Activated CD8-positive, alpha-beta memory T cell treated with anti-CD3 and anti-CD28 coated beads for 48 hours (primary cell): ENCODE measurements around the gene PDLIM3.
"Not testable (repeated sequence)": the region's sequence is repeated elsewhere in the genome, so short reads cannot be mapped to it uniquely, and the experiment has no call there.

Experiments
- DNase-seq, 3 experiments: peaks; one replicate each; pipeline ENCODE4 v3.0.0-alpha.2; 2020; ENCODE audit warnings: low read depth in 2 of 3, low spot score in 2 of 3

Gene PDLIM3, protein sequence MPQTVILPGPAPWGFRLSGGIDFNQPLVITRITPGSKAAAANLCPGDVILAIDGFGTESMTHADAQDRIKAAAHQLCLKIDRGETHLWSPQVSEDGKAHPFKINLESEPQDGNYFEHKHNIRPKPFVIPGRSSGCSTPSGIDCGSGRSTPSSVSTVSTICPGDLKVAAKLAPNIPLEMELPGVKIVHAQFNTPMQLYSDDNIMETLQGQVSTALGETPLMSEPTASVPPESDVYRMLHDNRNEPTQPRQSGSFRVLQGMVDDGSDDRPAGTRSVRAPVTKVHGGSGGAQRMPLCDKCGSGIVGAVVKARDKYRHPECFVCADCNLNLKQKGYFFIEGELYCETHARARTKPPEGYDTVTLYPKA

DNA sequence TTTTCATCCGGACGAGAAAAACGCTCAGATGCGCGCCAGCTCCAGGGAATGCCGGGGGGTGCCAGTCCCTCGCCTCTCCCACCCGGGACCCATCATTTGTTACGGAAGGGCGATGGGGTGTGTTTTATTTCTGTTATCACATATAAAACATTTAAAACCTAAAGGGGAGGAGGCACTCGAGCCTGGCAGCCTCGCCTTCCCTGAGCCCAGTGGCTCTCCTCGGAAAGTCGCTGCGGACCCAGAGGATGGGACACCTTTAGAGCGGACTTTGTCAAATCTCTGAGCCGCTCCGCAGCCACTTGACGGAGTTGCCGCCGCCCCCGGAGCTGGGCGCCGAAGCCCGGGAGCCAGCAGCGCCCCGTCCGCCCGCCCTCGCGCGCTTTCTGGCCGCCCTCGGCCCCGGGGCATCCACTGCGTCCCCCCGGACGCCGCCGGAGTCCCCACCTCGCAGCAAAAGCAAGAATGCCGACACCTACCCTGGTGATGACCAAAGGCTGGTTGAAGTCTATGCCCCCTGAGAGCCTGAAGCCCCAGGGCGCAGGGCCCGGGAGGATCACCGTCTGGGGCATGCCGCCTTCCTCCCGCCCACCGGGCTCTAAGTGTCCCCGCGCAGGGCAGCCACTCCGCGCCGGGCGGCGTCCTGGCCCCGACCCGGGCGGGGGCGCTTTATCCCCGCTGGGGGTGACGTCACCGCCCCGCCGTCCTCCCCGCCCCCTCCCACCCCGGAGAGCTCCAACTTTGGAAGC, at the start of gene PDLIM3:
TSS of gene PDLIM3 (minus strand) at position 642 of the 746 bp plus-strand sequence. CDS start at position 569, 73 bp downstream.
- no peak for DNase-seq

DNA sequence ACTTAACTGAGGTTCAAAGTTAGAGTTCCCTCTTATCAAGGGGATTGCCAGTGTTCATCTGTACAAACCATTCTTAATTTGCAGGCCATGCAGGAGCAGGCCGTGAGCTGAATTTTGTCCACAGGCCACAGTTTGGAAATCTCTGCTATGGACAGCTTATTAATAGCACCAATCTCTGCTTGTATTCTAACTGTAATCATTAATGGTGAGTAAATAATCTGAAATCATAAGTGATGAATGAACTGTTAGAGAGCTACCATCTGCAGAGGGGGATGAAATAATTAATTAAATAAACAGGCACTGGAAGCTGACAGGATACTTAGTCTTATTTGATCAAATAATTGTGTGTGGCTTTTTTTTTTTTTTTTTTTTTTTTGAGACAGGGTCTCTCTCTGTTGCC, 48.5 kb upstream of the PDLIM3 start:
- no peak for DNase-seq

DNA sequence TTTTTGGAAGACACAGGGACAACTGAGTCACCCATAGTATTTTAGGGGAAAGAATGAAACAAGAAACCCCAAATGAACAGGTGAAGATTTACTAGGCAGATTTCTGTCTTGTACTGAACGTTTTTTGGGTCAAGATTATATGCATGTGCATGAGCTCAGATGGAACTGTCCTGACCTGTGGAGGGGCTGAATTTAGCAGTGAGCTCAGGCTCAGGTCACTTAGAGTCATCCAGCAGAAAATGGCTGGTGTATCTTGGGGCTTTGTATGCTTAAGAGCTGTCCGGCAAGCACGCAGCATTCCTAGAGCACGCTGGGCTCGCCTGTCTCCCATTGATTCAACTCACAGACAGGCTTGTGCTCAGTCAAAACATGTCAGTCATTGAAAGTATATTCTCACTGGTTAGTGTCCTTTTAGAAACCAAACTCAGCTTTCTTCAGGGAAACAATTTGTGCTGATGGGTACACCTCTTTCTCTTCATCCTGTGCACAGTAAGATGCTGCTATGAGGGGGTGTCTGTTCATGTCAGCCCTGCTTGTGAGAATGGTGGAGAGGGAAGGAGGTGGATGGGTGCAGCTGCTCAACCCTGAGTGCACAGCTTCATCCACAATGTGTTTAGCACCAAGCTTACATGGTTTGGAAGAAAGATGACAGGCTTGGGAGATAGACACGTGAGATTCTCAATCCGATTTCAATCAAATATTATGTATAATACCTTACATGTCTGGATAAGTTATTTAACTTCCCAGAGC, 47.5 kb upstream of the PDLIM3 start:
- DNase-seq: no peak

DNA sequence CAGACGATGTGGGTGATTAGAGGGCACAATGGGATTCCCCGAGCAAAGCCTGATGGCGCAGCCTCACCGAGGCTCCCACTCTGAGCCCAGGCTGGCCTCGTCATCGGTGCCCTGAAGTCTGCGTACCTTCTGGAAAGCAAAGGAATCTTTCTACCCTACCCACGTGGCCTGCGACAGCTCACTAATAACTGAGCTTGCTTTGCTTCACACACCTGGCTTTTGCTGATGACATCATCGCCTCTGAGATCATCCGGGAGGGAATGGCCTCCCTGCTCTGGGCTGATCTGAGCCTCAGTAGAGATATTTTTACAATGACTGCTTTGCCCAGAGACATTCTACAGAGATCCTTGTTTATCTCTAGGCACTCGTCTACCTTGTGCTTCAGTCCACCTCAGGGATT, 45.4 kb upstream of the PDLIM3 start:
- no peak for DNase-seq

DNA sequence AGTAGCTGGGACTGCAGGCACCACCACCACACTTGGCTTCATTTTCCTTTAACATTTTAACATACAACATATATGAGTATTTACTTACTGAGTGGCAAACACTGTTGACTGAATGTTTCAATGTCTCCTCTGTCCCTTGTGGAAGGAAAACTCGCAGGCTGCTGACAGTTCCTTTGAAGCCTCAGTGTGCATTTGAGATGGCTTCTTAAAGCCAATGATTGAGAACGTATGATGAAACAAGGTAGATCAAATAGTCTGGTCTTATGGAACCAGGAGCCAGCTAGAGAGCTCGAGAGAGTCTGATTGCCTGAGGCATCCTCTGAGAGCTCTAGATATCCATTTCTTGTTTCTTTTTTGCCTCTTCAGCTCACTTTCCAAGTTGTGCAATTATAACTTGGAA, 43.0 kb upstream of the PDLIM3 start:
- DNase-seq: no peak

DNA sequence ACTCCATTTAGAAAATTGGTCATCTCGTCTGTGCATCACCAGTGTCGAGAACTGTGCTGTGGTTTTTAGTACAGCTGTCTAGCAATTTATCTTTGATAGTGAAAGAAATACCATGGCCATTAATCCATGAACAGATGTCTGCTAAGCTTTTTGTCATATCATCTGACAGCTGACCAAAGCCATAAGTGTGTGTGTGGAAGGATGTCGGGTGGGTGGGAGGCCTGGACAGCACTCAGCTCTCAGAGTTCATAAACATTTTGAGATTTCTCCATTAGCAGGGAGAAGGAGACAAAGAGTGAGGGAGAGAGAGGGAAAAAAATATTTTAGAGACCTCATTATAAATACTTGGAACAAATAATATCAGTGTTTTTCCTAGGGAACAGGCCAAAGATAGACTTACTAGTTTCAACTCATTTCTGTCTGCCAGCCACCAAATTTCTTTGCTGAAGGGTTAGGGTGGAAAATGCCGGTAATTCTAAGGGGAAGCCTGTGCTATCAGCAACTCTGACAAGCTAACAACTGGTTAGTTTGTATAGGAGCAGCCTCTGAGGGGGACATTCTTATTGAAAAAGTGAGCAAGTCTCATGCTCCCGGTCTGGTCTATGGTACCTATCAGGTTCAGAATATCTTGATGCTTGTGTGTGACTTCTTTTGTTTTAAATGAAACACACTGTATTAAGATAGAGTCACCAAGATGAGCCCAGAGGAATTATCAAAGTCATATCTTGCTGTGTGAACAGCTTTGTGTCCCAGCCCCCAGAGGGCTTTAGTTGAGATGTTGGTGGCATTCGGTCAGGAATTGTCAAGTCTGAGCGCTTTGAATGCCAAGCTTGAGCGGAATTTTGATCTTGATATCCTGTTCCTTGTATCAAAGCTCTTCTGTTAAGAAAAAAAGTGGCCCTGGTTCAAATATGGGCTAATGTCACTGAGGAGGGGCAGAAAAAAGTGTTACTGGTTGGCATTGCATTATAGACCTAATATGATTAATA, 41.9 kb upstream of the PDLIM3 start:
- no peak for DNase-seq

DNA sequence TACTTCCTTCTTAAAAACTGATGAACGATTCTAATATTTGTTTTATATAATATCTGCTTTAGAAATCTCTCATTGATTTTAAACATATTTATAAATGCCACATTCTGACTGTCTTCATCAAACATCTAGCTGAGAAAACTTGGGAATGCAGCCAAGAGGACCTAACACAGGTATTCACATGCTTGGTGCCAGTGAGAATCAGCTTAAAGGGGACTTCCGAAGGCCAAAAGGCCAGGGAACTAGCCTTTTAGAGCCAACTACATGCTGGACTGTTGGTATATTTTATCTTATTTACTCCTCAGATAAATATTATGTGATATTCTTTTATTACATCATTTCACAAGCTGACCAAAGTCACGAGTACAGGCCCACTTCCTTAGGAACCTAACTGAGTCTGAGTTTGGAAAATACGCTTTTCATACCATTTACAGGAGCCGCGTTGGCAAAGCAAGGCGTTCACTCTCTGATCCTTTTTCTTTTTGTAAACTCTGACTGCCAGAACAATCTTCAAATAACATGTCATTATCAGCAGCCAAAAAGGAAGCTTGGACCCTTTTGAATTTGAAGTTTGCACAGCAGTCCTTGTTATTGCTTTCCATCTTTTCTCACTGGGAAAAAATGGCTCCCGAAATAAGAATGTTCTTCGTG, 41.1 kb upstream of the PDLIM3 start:
- no peak for DNase-seq

DNA sequence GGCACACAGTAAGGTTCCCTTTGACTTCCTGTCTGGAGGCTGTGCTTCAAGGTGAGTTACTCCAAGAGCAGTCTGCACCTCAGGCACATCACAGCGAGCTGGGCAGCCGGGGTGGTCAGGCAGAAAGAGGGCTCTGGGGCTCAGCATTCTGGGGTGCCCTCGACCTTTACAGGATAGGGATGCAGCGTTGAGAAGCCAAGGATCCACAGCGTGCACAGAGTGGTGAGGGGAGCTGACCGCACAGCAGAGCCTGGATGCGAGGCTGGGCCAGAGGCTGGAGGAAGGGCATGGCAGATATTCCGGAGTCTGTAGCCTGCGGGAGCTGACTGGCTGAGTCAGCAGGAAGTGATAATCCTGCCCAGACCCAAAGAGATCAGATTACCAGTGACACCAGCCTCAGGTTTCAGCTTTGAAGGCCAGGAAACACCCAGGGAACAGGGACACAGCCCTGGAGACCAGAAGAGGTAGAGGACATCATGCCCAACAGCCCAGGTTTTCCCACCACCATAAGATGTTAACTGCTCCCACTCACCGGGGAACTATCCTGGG, 38.4 kb upstream of the PDLIM3 start:
- DNase-seq: no peak

DNA sequence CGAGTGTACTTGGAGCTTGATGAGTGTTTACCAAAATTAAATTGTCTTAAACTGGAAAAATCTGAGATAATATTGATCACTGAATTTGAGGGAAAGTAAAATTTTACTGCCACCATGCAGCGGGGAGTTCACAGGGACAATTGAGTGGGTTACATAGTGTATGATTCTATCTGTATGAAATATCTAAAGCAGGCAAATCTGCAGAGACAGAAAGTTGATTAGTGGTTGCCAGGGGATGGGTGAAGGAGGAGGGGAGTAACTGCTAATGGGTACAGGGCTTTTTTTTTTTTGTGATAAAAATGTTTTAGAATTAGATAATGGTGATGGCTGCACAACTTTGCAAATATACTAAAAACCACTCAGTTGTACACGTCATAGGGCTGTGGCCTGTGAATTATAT, 35.4 kb upstream of the PDLIM3 start:
- no peak for DNase-seq

DNA sequence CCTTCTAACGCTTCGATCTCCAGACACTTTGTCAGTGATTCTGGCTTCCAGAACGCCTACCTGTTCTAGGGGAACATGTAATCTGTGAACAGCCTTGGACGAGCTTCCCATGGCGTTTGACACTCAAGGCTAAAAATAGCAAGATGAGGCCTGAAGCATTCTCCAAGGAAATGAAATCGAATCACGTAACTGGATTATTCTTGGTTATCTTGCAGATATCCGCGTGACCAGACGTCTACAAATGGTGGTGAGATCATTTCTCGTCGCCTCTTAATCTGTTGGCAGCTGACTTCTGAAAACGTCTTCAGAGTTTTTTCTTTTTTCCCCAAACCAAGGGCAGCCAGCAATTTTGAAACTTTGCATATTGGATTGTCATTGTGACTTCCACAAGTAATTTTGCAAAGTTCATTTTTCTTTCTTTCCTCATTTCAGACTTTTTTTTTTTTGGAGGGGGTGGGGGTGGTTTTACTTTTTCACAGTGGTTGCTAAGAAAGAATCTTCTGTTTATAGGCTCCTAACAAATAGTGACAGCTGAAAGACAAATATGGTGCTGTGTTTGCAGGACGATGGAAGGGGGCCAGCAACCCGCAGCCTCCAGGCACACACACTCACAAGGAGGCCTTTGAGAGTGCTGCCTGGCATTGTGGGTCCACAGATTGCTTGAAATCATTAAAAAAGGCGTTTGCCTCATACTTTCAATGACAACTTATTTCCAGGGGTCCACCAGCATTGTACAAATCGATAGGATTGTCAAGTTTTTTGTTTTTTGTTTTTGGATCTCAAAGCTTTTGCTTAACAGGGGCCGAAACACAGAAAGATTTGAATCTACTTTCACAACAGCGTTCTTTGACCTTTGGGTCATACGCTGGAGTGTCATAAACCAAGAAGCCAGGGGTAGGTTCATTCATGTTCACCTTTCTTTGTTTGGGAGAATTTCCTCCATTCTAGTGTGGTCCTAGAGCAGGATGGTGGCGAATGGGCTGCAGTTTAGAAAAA, 32.4 kb upstream of the PDLIM3 start:
- no peak for DNase-seq

DNA sequence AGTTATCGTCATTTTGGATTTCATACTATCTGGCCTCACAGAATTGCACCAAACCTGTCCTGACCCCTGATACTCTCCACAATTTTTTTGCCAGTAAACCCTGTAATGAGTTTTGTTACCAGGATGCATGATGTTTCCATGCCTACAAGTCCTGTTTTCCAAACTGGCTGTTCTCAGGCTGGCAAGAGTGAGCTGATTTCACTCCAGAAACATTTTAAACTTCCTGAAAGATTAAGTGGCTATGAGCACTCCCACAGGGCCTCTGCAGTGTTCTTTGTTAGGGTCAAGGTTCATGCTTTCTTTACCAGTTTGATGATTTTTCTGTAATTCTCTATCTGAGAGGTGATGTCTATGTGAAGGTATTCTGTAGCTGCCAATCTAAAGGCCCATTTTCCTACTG, 31.7 kb upstream of the PDLIM3 start:
- no peak for DNase-seq

DNA sequence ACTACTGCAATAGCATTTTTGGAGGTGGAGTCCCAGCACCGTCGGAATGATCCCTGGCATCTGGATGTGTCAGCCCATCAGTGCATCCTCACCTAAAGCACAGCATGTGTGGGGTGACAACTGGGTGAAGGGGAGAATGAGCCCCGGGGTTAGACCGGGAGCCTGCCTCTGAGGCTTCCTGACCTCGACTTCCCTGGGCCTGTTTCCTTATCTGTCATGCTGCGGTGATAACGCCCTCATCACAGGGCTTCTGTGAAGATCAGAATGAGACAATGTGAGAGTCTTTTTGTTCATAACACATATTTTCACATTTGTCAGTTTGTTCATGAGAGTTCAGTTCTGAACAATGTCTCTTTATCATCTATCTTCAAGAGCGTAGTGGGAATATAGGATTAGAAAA, 31.1 kb upstream of the PDLIM3 start:
- no peak for DNase-seq

DNA sequence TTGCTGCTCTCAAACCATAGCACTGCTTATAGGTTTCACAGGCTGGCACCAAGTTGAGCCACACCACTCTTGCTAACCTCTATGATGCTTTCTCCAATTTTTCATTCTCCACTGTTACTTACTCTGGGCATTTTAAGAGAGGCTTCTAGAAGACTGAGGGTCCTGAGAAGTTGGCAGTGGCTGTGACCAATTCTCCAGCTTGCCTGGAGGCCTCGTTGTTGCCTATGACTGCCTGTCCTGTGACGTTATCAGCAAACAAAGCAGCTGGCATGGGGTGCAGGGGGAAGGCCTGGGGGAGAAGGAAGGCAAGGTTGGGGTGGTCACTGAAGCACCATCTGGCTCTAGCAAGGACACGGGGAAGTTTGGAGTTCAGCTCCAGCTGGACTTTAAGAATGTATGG, 30.4 kb upstream of the PDLIM3 start:
- no peak for DNase-seq

DNA sequence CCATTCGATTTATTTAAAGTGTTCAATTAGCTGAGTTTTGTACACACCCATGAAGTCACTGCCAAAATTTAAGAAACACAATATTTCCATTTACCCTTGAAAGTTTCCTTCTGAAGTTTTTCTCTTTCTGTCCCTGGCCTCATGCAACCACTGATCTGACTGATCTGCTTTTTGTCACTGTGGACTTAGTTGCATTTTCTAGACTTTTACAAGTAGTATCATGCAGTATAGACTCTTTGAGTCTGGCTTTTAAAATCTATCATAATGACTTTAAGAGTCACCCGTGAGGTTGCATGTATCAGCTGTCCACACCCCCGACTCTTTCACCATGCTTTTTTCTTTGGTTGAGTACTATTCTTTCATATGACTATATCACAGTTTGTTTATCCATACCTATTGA, 29.0 kb upstream of the PDLIM3 start:
- no peak for DNase-seq

DNA sequence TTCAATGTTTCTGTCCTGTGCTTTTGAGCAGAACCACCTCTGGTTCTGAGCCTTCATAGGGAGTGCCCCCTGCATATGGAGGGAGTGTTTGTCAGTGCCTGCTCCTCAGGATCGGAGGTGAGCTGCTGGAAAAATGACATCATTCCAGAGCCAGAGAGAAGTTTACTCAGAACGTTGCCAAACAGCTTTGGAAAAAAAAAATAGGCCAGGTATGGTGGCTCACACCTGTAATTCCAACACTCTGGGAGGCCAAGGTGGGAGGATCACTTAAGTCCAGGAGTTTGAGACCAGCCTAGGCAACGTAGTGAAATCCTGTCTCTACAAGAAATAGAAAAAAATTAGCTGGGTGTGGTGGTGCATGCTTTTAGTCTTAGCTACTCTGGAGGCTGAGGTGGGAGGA, 27.2 kb upstream of the PDLIM3 start:
- no peak for DNase-seq

DNA sequence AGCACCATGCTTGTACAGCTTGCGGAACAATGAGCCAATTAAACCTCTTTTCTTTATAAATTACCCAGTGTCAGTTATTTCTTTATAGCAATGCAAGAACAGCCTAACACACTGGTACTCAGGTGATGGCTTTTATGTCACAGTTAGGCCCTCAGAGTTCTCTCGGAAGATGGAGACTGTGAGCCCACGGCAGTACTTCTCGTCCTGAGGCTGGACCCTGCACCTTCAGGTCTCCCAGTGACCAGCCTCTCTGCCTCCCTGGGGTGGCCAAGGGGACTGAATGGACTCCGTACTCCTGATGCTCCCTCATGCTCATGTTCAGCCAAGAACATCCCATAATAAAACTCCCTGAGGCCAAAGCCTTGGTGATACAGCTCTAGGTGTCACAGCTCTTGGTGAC, 25.0 kb upstream of the PDLIM3 start:
- no peak for DNase-seq

DNA sequence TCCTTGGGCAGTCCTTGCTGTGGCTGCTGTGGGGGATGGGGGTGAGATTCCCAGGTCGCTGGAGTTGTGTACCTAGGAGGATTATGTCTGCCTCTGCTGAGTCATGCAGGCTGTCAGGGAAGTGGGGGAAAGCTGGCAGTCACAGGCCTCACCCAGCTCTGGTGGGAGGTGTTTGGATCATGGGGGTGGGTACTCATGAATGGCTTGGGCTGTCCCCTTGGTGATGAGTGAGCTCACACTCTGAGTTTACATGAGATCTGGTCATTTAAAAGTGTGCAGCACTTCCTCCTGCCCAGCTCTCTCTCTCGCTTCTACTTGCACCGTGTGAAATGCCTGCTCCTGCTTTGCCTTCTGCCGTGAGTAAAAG, 24.6 kb upstream of the PDLIM3 start:
- DNase-seq: no peak

DNA sequence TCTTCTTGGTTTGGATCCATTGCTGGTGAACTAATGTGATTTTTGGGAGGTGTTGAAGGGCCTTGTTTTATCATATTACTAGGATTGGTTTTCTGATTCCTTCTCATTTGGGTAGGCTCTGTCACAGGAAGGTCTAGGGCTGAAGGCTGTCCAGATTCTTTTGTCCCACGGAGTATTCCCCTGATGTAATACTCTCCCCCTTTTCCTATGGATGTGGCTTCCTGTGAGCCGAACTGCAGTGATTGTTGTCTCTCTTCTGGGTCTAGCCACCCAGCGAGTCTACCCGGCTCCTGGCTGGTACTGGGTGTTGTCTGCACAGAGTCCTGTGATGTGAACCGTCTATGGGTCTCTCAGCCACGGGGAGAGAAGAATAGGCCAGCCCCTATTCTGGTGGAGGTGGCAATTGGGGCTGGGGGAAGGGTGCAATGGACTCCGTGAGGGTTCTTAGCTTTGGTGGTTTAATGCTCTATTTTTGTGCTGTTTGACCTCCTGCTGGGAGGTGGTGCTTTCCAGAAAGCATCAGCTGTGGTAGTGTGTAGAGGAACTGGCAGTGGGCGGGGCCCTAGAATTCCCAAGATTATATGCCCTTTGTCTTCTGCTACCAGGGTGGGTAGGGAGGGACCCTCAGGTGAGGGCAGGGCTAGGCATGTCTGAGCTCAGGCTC, 24.1 kb upstream of the PDLIM3 start:
- not testable (repeated sequence) for DNase-seq
